Rectal smooth muscle tissue (tissue), 1 donor: ENCODE results near the gene CSAD.

Source experiments
- H3K27ac ChIP-seq: one replicate; pipeline ENCODE4 v1.7.0; 2013; ENCODE audit warnings: low read depth, low read length, inconsistent platforms
- H3K27me3 ChIP-seq: one replicate; pipeline ENCODE4 v1.7.0; 2013; ENCODE audit warnings: low read length; ENCODE audit not compliant: control insufficient read depth, insufficient read depth
- H3K36me3 ChIP-seq: one replicate; pipeline ENCODE4 v1.7.0; 2013; ENCODE audit warnings: low read length; ENCODE audit not compliant: control insufficient read depth, insufficient read depth
- H3K4me1 ChIP-seq: one replicate; pipeline ENCODE4 v1.7.0; 2013; ENCODE audit warnings: low read length; ENCODE audit not compliant: control insufficient read depth, insufficient read depth
- H3K4me3 ChIP-seq: one replicate; pipeline ENCODE4 v1.7.0; 2013; ENCODE audit warnings: low read length
- H3K9ac ChIP-seq: one replicate; pipeline ENCODE4 v1.7.0; 2013; ENCODE audit warnings: low read length

Gene CSAD

GRCh38 chr12:53222170-53222721, 41.5 kb upstream of the CSAD start:
- Histone ChIP-seq H3K27me3 (no peaks in the 10 kb centered on the region), H3K4me1 (peaks cover 34% of the 10 kb centered on the region), H3K27ac (peak overlapping the region; percentile 99), H3K4me3 (no peak overlapping the region), H3K36me3 (no peaks in the 10 kb centered on the region), H3K9ac (no peak overlapping the region)

GRCh38 chr12:53221203-53222080, 40.7 kb upstream of the CSAD start:
- H3K4me1 ChIP-seq = peaks cover 36% of the 10 kb centered on the region
- peak overlapping the region; percentile 90 for H3K4me3 ChIP-seq
- H3K9ac ChIP-seq = peak overlapping the region; percentile 96
- peak overlapping the region; percentile 99 for H3K27ac ChIP-seq
- no peaks in the 10 kb centered on the region for H3K36me3 ChIP-seq
- H3K27me3 ChIP-seq = no peaks in the 10 kb centered on the region

GRCh38 chr12:53220694-53221202, 40.0 kb upstream of the CSAD start:
- Histone ChIP-seq H3K27ac (peak overlapping the region; percentile 99), H3K9ac (peak overlapping the region; percentile 96), H3K4me3 (peak overlapping the region; percentile 90), H3K4me1 (peaks cover 36% of the 10 kb centered on the region), H3K36me3 (no peaks in the 10 kb centered on the region), H3K27me3 (no peaks in the 10 kb centered on the region)

- H3K9ac ChIP-seq = peak overlapping the region; percentile 64
- peaks cover 34% of the 10 kb centered on the region for H3K4me1 ChIP-seq
Measured at GRCh38 chr12:53219956-53220693, 39.4 kb upstream of the CSAD start.

GRCh38 chr12:53219292-53219955, 38.7 kb upstream of the CSAD start:
- H3K36me3 ChIP-seq = peaks cover 3% of the 10 kb centered on the region
- H3K4me1 ChIP-seq = peaks cover 28% of the 10 kb centered on the region
- H3K27me3 ChIP-seq = no peaks in the 10 kb centered on the region
- peak overlapping the region; percentile 64 for H3K9ac ChIP-seq
- peak overlapping the region; percentile 86 for H3K4me3 ChIP-seq
- H3K27ac ChIP-seq = peak overlapping the region; percentile 99

More at GRCh38 chr12:53219956-53220693, 39.4 kb upstream of the CSAD start:
- Histone ChIP-seq H3K27me3 (no peaks in the 10 kb centered on the region), H3K4me3 (peak overlapping the region; percentile 86), H3K27ac (peak overlapping the region; percentile 99), H3K36me3 (peaks cover 2% of the 10 kb centered on the region)

- H3K4me1 ChIP-seq = peaks cover 21% of the 10 kb centered on the region
- H3K4me3 ChIP-seq = peak overlapping the region; percentile 86
- no peaks in the 10 kb centered on the region for H3K27me3 ChIP-seq
- peaks cover 10% of the 10 kb centered on the region for H3K36me3 ChIP-seq
- no peak overlapping the region for H3K9ac ChIP-seq
- peak overlapping the region; percentile 99 for H3K27ac ChIP-seq
Measured at GRCh38 chr12:53218551-53219291, 38.0 kb upstream of the CSAD start.

GRCh38 chr12:53217931-53218307, 37.2 kb upstream of the CSAD start:
- peaks cover 17% of the 10 kb centered on the region for H3K36me3 ChIP-seq
- H3K27me3 ChIP-seq = no peaks in the 10 kb centered on the region
- peak overlapping the region; percentile 99 for H3K27ac ChIP-seq
- H3K4me1 ChIP-seq = peaks cover 15% of the 10 kb centered on the region
- H3K9ac ChIP-seq = no peak overlapping the region
- H3K4me3 ChIP-seq = peak overlapping the region; percentile 57

- Histone ChIP-seq H3K9ac (no peak overlapping the region), H3K27ac (peak overlapping the region; percentile 99), H3K4me3 (peak overlapping the region; percentile 57), H3K27me3 (no peaks in the 10 kb centered on the region), H3K36me3 (peaks cover 20% of the 10 kb centered on the region), H3K4me1 (peaks cover 12% of the 10 kb centered on the region)
Measured at GRCh38 chr12:53217051-53217930, 36.6 kb upstream of the CSAD start.

- peaks cover 29% of the 10 kb centered on the region for H3K36me3 ChIP-seq
- H3K9ac ChIP-seq = no peak overlapping the region
- no peaks in the 10 kb centered on the region for H3K27me3 ChIP-seq
- no peak overlapping the region for H3K27ac ChIP-seq
- peaks cover 12% of the 10 kb centered on the region for H3K4me1 ChIP-seq
- no peak overlapping the region for H3K4me3 ChIP-seq
Measured at GRCh38 chr12:53215497-53215896, 34.8 kb upstream of the CSAD start.

- Histone ChIP-seq H3K4me1 (peaks cover 12% of the 10 kb centered on the region), H3K27me3 (no peaks in the 10 kb centered on the region), H3K4me3 (no peak overlapping the region), H3K36me3 (peaks cover 29% of the 10 kb centered on the region), H3K27ac (no peak overlapping the region), H3K9ac (no peak overlapping the region)
Measured at GRCh38 chr12:53214687-53215455, 34.1 kb upstream of the CSAD start.
